Tibial artery (tissue), 4 donors: ENCODE measurements around the gene ARFGAP2.

Source experiments
- DNase-seq, 2 donors: peaks; one replicate each; pipeline ENCODE4 v3.0.0-alpha.2; 2019
- H3K27ac ChIP-seq, 2 donors: fragments of 200-600 bp; sonication (generic) in 1 of 2; 1 replicate in 1 of 2; 2 replicates in 1 of 2; pipeline ENCODE4 v1.5.1; 2018 to 2019; ENCODE audit warnings: mild to moderate bottlenecking in 1 of 2
- H3K27me3 ChIP-seq, 2 donors: fragments of 200-600 bp; sonication (generic) in 1 of 2; one replicate each; pipeline versions ENCODE4 v1.5.1 to v1.6.0; 2016 to 2019
- H3K36me3 ChIP-seq, 3 donors: fragments of 200-600 bp; sonication (generic) in 2 of 3; one replicate each; pipeline ENCODE4 v1.5.1; 2016 to 2019; ENCODE audit warnings: mild to moderate bottlenecking in 2 of 3
- H3K4me1 ChIP-seq, 4 donors: fragments of 200-600 bp; sonication (generic) in 2 of 4; 1 replicate in 3 of 4; 2 replicates in 1 of 4; pipeline ENCODE4 v1.5.1; 2016 to 2019
- H3K4me3 ChIP-seq, 2 donors: fragments of 200-600 bp; sonication (generic) in 1 of 2; 1 replicate in 1 of 2; 2 replicates in 1 of 2; pipeline ENCODE4 v1.5.1; 2018 to 2019; ENCODE audit warnings: mild to moderate bottlenecking in 2 of 2
- H3K9me3 ChIP-seq, 3 donors: fragments of 200-600 bp; sonication (generic) in 1 of 3; one replicate each; pipeline ENCODE4 v1.5.1; 2016 to 2019
- intact Hi-C: fragments of 100-400 bp; cut with DNase I; formaldehyde crosslinking; loops from one replicate; pipeline ENCODE4 v1.15.0; 2023; ENCODE audit warnings: low total_unique reads
- TF ChIP-seq, protein P1 (sequence below), 2 experiments: fragments of 200-600 bp in 1 of 2; fragments of 450-650 bp in 1 of 2; IDR thresholded peaks; one replicate each; pipeline ENCODE4 v1.5.1; 2017 to 2019; ENCODE audit warnings: antibody characterized with exemption in 2 of 2, mild to moderate bottlenecking in 1 of 2, moderate library complexity in 1 of 2

The ARFGAP2 gene

DNA sequence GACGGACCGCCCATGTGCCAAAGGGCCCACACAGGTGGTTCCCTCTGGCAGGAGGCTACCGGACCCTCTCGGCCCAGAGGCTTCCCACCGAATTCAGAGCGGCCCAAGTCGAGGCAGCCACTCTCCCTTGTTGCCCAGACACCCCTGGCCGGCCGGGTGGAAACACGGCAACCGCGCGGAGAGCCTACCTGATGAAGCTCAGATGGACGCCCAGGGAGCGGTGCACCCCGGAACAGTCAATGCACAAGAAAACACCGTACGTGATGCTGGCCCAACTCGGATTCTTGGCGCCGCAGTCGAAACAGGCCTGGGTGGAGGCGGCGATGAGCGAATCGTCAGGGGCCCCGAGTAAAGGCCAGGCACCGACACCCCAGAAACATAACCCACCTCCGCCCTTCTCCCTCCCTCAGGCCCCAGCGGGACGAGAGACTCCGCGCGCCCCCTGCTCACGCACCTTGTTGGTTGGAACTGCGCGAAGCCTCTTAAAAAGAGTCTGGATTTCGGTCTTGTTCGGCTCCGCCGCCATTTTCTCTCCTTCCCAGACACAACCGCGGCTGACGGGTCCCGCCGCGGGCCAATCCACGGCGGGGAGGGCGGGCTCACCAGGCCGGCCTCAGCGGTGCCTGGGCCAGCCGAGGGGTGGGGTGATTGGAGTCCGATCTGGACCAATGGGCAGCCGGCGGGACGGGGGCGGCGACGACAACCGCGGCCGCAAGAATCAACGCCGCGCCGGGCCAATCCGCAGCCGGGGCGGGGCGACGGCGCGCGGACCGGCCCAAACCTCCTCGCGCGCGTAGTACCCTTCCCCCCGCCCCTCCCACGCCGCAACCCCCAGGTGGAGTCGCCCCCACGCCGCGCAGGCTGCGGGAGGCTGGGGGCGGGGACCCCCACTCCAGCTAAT lies at the start of gene ARFGAP2:
ARFGAP2 (minus strand) TSS at position 552 of the 901 bp plus-strand sequence; CDS start at position 526, 26 bp downstream.
- DNase-seq: peak; percentile 97 to 98
- Histone ChIP-seq H3K4me1 (peaks cover 0 to 54% (median 35%) of the 10 kb centered on the region in 4 donors), H3K9me3 (no peaks in the 10 kb centered on the region), H3K36me3 (peaks cover 12 to 65% (median 34%) of the 10 kb centered on the region in 3 donors), H3K27me3 (no peaks in the 10 kb centered on the region), H3K4me3 (peak within 1 kb of the TSS; percentile 90 to 99), H3K27ac (peak within 1 kb of the TSS; percentile 92 to 95)
- intact Hi-C loops: loop anchor here (5.0 to 10.0 kb wide), 3 partner anchors 36 to 238 kb away; partner anchors contain the start of genes DDB2 and MYBPC3
- TF ChIP-seq, protein P1, sequence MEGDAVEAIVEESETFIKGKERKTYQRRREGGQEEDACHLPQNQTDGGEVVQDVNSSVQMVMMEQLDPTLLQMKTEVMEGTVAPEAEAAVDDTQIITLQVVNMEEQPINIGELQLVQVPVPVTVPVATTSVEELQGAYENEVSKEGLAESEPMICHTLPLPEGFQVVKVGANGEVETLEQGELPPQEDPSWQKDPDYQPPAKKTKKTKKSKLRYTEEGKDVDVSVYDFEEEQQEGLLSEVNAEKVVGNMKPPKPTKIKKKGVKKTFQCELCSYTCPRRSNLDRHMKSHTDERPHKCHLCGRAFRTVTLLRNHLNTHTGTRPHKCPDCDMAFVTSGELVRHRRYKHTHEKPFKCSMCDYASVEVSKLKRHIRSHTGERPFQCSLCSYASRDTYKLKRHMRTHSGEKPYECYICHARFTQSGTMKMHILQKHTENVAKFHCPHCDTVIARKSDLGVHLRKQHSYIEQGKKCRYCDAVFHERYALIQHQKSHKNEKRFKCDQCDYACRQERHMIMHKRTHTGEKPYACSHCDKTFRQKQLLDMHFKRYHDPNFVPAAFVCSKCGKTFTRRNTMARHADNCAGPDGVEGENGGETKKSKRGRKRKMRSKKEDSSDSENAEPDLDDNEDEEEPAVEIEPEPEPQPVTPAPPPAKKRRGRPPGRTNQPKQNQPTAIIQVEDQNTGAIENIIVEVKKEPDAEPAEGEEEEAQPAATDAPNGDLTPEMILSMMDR (IDR thresholded peaks at IDR 0.05): no peak

DNA sequence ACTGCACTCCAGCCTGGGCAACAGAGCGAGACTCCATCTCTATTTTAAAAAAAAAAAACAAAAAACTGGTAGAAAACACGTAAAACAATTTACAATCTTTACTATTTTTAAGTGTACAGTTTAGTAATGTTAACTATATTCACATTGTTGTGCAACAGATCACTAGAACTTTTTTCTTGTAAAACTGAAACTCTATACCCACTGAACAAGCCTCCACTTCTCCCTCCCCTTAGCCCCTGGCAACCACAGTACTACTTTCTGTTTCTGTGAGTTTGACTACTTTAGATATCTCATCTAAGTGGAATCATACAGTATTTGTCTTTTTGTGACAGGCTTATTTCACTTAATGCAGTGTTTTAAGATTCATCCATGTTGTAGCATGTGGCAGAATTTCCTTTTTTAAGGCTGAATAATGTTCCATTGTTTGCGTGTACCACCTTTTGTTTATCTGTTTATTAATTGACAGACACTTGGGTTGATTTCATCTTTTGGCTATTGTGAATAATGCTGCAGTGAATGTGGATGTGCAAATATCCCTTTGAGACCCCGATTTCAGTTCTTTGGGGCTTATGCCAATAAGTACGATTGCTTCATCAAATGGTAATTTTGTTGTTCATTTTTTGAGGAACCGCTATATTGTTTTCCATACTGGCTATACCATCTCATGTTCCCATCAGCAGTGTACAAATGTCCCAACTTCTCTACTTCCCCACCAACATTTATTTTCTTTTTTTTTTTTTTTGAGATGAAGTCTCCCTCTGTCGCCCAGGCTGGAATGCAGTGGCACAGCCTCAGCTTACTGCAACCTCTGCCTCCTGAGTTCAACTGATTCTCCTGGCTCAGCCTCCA lies 49.1 kb upstream of the ARFGAP2 start:
- Histone ChIP-seq H3K27ac (no peak overlapping the region), H3K9me3 (no peaks in the 10 kb centered on the region)
- TF ChIP-seq, protein P1 (IDR thresholded peaks at IDR 0.05): no peak

DNA sequence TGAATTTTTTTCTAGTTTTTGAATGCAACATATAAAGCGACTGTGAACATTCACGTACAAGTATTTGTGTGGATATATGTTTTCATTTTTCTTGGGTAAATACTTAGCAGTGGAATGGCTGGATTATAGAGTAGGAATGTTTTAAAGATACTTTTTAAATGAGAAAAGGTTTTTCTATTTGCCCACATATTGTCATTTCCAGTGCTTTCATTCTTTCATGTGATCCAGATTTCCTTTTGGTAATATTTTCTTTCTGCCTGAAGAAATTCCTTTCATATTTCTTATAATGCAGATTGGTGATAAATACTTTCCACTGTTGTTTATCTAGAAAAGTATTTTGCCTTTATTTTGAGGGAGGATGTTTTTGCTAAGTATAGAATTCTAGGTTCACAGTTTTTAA lies 46.0 kb upstream of the ARFGAP2 start:
- H3K36me3 ChIP-seq: peaks cover 28 to 90% (median 46%) of the 10 kb centered on the region in 3 donors
- intact Hi-C loops: no loop called here
- no peak overlapping the region for H3K27ac ChIP-seq
- TF ChIP-seq, protein P1 (IDR thresholded peaks at IDR 0.05): no peak
- no peak overlapping the region for H3K4me3 ChIP-seq
- no peaks in the 10 kb centered on the region for H3K27me3 ChIP-seq
- H3K9me3 ChIP-seq: no peaks in the 10 kb centered on the region
- no peak for DNase-seq
- H3K4me1 ChIP-seq: peaks cover 0 to 22% (median 11%) of the 10 kb centered on the region in 4 donors

More for the DNA sequence above, 49.1 kb upstream of the ARFGAP2 start:
- H3K4me3 ChIP-seq: no peak overlapping the region
- H3K36me3 ChIP-seq: peaks cover 39 to 92% (median 42%) of the 10 kb centered on the region in 3 donors
- intact Hi-C loops: no loop called here
- peaks cover 0 to under 1% (median under 1%) of the 10 kb centered on the region in 4 donors for H3K4me1 ChIP-seq
- no peak for DNase-seq
- no peaks in the 10 kb centered on the region for H3K27me3 ChIP-seq

DNA sequence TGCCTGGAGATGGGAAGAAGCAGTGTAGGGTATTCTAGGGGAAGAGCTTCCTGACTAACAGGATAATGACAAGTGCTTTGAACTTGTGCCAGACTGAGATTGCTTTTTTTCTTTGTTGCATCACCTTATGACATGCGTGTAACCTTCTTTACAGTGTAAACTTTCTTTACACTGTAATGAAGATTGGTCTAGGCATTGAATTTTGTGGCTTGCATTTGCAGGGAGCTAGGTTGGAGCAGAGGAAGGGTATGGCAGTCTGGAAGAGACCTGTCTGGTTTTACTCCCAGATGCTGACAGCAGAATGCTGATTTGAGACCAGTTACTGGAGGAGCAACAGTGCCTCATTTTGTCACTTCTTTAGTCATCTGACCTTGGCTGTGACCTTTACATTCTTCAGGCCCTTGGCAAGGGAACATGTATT lies 43.7 kb upstream of the ARFGAP2 start:
- Histone ChIP-seq H3K27ac (no peak overlapping the region), H3K4me1 (peaks cover 0 to 45% (median 29%) of the 10 kb centered on the region in 4 donors), H3K27me3 (no peaks in the 10 kb centered on the region), H3K4me3 (no peak overlapping the region), H3K9me3 (no peaks in the 10 kb centered on the region), H3K36me3 (peaks cover 14 to 71% (median 31%) of the 10 kb centered on the region in 3 donors)
- intact Hi-C loops: no loop called here
- no peak for DNase-seq
- TF ChIP-seq, protein P1 (IDR thresholded peaks at IDR 0.05): no peak

DNA sequence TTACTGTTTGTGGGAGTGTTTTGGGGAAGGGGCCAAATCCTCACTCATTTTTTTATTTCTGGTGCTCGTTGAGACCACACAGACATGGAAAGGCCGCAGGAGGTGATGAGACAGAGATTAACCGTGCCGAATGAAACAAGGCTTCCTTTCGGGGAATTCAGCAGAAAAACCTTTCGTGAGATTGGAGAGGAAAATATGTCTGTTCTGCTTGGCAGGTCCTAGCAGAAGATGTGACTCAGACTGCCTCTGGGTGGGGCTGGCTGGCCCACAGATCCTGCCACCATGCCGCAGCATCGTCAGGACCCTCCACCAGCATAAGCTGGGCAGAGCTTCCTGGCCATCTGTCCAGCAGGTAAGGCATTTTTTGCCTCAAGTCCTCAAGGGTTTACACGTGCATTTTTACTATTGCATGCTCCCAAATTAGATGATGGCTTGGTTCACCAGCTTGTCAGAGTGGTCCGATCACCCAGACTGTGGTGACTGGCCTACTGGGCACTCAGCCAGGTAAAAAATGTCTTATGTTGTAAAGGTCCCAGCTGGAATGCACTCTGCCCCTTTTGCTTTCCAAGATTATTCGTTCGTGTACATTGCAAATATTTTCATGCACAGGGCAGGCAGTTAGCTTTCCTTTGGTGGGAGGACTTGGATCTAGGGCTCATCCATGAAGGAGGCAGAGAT lies 39.6 kb upstream of the ARFGAP2 start:
- intact Hi-C loops: no loop called here
- TF ChIP-seq, protein P1 (IDR thresholded peaks at IDR 0.05): no peak
- Histone ChIP-seq H3K9me3 (no peaks in the 10 kb centered on the region), H3K4me1 (peaks cover 0 to 52% (median 33%) of the 10 kb centered on the region in 4 donors), H3K27ac (peak overlapping the region; percentile 93 to 94), H3K4me3 (peak overlapping the region; percentile 65 to 66), H3K27me3 (no peaks in the 10 kb centered on the region), H3K36me3 (peaks cover 0 to 30% (median 19%) of the 10 kb centered on the region in 3 donors)
- DNase-seq: peak; percentile 45 to 78
